Occipital lobe (tissue), 2 donors: ENCODE measurements around the gene PIWIL4. TPM values are rescaled to one million over a fixed set of nuclear protein-coding genes. Genes with fewer than 3 reads are reported as not detected.
"Not testable (repeated sequence)": the region's sequence is repeated elsewhere in the genome, so short reads cannot be mapped to it uniquely, and the experiment has no call there.

Source experiments
- DNase-seq: peaks from one replicate; lab custom pipeline; 2025; lab: John Stamatoyannopoulos, UW
- total RNA-seq: library from RNA; depleted of rRNA; stranded (reverse); fragments of >200 nt; gene quantifications from one replicate; pipeline ENCODE4 v1.2.3, GENCODE V29; 2014

PIWIL4 gene
- total RNA-seq, 1 donor from 2014 or later: 5.8 TPM

GRCh38 chr11:94583866-94584500 lies 16.8 kb downstream of the PIWIL4 start:
- DNase-seq: no peak

DNA sequence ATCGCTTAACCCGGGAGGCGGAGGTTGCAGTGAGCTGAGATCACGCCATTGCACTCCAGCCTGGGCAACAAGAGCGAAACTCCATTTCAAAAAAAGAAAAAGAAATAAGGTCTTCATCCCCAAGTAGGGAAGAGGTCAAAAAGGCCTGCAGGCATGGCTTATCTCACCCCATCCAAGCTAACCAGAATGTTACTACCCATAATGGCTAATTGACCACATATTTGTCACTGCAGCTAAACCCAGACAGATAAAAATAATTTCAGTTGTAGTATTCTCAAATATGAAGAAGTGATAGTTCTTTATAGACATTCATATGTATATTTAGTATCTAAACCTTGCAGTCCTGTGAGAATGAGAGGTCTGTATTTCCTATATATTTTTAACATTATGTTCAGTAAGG lies 17.8 kb downstream of the PIWIL4 start:
- no peak for DNase-seq

DNA sequence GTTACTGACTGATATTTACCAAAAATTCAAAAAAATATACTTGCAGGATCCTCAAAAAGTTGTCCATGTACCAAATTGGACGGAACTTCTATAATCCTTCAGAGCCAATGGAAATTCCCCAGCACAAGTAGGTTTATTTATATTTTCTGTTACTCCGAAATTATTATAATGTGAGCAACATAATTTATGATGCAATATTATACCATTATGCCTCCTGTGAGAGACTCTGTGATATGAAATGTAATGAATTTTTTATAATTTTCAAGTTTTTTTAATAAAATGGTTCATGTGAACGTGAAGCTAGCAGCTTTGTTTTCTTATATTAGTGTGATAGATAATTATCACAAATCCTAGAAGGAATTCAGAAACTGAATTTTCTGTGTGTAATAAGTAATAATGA lies 18.2 kb downstream of the PIWIL4 start:
- no peak for DNase-seq

DNA sequence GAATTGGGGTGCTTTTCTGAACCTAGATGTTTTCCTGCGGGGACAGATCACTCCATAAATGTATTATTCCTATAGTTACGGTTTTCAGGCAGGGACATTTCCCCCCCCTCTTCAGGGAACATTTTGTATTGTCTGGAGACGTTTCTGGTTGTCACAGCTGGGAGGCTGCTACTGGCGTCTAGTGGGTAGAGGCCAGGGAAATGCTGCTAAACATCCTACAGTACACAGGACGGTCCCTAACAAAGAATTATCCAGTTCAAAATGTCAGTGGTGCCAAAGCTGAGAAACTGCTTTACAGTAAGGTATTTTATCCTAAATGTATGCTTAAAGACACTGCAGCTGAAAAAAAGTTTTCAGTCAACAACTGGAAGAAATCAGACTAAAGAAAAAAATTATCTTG lies 19.4 kb downstream of the PIWIL4 start:
- no peak for DNase-seq

DNA sequence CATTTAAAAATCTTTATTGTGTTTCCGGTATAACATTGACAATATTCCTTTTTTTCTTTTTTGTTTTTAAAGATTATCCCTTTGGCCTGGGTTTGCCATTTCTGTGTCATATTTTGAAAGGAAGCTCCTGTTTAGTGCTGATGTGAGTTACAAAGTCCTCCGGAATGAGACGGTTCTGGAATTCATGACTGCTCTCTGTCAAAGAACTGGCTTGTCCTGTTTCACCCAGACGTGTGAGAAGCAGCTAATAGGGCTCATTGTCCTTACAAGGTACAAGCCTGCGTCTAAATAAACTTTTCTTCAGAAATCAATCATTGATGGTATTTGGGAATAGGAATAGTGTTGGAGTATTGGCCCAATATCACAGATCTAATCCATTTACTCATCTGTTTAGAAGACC lies 19.8 kb downstream of the PIWIL4 start:
- no peak for DNase-seq

DNA sequence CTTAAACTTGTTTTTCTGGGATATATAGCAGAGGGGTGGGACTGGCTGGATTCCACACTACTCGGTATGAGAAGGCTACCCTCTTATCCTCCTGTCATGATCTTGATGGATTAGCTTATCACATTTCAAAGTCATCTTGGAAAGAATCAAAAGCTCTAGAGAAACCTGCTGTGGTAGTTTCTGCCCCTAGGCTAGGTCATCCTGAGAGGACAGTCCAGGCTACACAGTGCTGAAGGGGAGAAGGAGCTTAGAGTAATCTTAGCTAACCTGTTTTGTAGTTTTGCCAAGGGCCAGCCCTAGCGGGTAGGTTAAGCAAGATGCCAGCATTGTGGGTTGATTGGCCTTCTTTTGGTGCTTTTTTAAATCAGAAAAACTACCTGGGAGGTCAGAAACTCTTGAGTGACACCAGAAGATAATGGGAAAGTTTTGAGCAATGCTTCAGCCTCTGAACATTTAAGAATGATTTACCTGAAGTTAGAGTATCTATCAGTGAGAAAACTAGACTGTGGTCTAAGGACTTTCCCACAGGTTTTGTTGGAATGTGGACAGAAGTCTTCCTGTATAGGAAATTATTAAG lies 21.3 kb downstream of the PIWIL4 start:
- DNase-seq: no peak

DNA sequence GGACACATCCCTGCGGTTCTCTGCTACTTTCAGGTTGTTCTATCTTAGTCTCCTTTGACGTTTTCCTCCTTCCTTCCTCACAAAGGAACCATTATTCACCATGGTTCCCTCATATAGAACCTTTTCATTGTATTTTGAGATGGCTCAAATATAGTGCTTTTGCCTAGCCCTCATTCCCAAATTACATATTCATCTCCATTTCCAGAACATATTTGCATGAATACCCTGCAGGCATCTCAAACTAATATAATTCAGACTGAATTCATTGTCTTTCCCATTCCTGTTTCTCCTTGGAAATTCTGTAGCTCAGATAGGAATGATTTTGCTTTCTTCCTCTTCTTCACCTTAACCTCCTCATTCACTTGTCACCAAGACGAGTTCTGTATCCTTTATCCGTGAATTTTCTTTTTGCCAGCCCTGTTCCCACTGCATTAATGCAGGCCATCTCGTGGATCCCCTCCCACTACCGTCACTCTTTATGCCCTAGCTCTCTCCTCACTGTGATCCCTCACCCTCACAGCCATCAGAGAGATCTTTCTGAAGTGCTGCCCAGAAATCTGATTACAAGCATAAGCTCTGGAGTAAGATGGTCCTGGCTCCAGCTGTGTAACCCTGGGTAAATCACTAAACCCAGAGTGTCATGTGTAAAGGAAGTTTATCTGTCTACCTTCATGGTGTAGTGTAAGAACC lies 23.3 kb downstream of the PIWIL4 start:
- DNase-seq: no peak

GRCh38 chr11:94593030-94593429 lies 25.9 kb downstream of the PIWIL4 start:
- DNase-seq: no peak

DNA sequence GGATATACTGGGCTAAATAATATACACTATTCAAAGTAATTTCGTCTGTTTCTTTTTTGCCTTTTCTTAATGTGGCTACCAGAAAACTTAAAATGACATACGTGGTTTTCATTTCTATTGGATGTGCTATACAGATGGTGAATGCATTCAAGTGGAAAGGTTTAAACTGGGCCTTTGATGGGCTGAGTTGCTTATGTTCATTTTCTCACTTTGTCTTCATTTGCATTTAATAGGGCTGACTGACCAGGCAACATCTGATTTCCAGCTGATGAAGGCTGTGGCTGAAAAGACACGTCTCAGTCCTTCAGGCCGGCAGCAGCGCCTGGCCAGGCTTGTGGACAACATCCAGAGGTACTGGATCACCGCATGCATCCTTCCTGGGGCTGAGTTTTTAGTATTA lies 27.9 kb downstream of the PIWIL4 start:
- no peak for DNase-seq

DNA sequence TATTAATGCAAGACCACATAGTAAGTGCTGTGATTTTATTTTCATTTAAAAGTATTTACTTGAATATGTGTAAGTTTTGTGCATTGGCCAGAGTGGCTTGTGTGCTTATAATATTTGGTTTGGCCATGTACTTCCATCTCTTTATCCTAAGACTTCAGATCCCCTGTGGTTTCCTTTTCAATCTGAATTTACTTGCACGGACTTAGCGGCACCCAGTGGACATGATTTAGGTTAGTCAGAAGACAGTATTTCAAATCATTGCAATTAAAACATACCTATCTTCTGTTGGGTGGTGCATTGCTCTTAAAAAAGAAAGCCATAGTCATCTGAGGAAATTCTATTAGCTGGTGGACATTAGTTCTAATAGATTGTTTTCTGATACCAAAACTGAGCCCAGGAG lies 30.7 kb downstream of the PIWIL4 start:
- DNase-seq: no peak

GRCh38 chr11:94599510-94599909 lies 32.3 kb downstream of the PIWIL4 start:
- DNase-seq: no peak

DNA sequence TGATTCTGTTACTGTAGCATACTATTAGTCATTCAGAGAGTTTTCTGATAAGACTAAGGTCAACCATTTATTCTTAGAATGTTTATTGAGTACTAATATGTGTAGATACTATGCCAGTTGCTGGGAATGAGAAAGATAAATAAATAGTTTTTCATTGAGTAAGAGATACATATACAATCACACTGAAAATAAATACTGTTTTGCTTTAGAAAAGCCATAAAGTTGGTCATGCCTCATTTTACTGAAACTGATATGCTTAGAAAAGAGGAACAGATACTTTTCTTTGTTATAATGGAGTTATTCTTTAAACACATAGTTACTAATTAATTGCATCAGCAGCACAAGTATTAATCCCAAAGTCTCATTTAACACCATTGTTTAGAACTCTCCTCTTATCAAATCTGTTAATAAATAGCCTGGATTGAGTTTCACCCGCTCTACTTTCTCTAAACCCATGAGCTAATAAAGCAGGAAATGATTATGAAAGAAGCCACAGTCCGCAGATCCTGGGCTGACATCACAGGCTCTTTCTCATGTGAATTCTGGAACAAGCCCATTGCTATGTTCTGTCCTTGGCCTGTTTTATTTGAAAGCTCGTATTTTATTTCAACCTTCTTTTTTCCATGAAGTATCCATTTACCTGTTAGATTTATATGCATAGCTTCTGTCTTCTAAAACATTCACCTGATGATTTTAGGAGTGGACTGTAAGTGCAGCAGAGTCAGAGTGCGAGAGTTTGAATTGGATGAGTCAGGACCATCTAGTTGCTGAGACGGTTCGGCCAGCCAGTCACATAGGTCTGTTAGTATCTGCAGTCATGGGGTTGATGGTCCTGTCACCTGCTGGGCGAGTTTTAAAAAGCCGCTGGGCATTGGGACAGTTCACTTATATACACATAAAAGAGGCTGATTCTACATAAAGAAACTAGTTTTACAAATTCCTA lies 35.5 kb downstream of the PIWIL4 start:
- peak; percentile 22 for DNase-seq

DNA sequence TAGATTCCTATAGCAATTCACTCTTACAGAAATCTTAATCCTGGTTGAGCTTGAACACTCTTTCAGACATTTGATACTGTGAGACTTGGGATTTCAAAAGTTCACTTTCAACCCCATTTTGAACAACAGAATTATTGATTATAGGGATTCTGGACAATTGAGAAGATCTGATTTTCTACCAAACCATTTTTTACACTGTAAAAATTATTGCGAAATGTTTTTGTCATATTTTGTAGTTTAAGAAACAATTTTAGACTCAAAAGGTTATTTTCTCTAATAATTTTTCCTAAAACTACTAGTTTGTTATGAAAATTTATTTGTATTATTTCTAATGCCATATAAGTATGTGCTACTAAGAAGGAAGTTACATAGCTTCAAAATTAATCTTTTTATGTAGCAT lies 36.4 kb downstream of the PIWIL4 start:
- DNase-seq: no peak

- DNase-seq: no peak
Observed at GRCh38 chr11:94604482-94604881, 37.3 kb downstream of the PIWIL4 start.

GRCh38 chr11:94613120-94613519 lies 46.0 kb downstream of the PIWIL4 start:
- DNase-seq: no peak

- DNase-seq: no peak
Observed at GRCh38 chr11:94623120-94623735, 56.1 kb downstream of the PIWIL4 start.

DNA sequence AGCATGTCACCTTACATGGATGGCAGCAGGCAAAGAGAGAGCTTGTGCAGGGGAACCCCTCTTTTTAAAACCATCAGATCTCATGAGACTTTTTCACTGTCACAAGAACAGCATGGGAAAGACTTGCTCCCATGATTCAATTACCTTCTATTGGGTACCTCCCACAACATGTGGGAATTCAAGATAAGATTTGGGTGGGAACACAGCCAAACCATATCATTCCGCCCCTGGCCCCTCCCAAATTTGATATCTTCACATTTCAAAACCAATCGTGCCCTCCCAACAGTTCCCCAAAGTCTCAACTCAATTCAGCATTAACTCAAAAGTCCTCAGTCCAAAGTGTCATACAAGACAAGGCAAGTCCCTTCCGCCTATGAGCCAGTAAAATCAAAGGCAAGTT lies 58.3 kb downstream of the PIWIL4 start:
- not testable (repeated sequence) for DNase-seq

DNA sequence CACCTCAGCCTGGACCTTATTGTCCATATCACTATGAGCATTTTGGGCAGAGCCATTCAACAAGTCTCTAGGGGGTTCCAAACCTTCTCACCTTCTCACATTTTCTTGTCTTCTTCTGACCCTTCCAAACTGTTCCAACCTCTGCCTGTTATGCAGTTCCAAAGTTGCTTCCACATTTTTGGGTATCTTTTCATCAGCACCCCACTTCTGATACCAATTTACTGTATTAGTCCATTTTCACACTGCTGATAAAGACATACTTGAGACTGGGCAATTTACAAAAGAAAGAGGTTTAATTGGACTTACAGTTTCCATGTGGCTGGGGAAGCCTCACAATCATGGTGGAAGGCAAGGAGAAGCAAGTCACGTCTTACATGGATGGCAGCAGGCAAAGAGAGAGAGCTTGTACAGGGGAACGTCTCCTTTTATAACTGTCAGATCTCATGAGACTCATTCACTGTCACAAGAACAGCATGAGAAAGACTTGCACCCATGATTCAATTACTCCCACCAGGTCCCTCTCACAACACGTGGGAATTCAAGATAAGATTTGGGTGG lies 59.9 kb downstream of the PIWIL4 start:
- not testable (repeated sequence) for DNase-seq

DNA sequence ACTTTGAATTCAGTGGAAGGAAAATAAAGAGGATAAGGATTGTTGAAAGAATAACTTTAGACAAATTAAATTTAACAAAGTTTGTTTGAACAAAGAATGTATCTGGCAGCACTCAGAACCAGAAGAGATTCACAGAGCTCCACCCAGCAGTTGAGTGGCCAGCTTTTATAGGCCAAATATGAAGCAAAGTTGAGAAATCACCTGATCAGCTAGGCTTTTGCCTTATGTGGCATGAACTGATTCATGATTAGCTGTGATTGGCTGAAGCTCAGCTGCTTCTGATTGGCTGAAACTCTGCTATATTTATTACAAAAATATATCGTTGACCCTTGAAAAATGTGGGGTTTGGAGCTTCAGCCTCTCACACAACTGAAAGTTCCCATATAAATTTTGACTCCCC lies 62.6 kb downstream of the PIWIL4 start:
- DNase-seq: no peak

- no peak for DNase-seq
Observed at GRCh38 chr11:94630221-94630620, 63.1 kb downstream of the PIWIL4 start.

GRCh38 chr11:94632356-94632755 lies 65.2 kb downstream of the PIWIL4 start:
- no peak for DNase-seq
